ENCODE results near the gene DBP.

- TF ChIP-seq CTCF (IDR thresholded peaks at IDR 0.05; ENCODE audit: low read depth, low read length) (no peak), EZH2phosphoT487 (IDR thresholded peaks at IDR 0.05; ENCODE audit: low read depth) (no peak)
Measured at GRCh38 chr19:48598996-48599700, 38.0 kb downstream of the DBP start.
